Measurements from ENCODE around the gene LCLAT1.

- TF ChIP-seq EZH2 (IDR thresholded peaks at IDR 0.05) = no peak
- no peak for TF ChIP-seq FOXP2 (optimal IDR thresholded peaks at IDR 0.05; ENCODE audit: control extremely low read depth, extremely low read length, insufficient read depth)
- no peak for TF ChIP-seq POLR2AphosphoS5 (IDR thresholded peaks at IDR 0.05; ENCODE audit: borderline replicate concordance, low read depth, low read length)
Measured at GRCh38 chr2:30645081-30645744, 198.2 kb downstream of the LCLAT1 start.

All from SK-N-MC (cell line).